Activated CD8-positive, alpha-beta memory T cell treated with anti-CD3 and anti-CD28 coated beads, Interleukin-2, amount 10 ng/mL, durations not matched to agents 7 days and 5 days (primary cell): ENCODE results near the gene IRF2. TPM values are rescaled to one million over a fixed set of nuclear protein-coding genes. Genes with fewer than 3 reads are reported as not detected.

Experiments used
- ATAC-seq: fragments of 150-1000 bp; cut with Tn5 transposase; one replicate; pipeline ENCODE4 v1.10.0; 2021; ENCODE audit warnings: moderate library complexity
- CTCF ChIA-PET: fragments of 350-600 bp; sonication (Branson Sonifier 250); formaldehyde crosslinking; loops from one replicate; lab custom pipeline; 2021; ENCODE audit warnings: antibody characterized with exemption; lab: Charles Lee
- DNase-seq: peaks from one replicate; pipeline ENCODE4 v3.0.0-alpha.2; 2020
- H3K27ac Mint-ChIP-seq: one replicate; pipeline ENCODE4 v1.8.0; 2021; ENCODE audit warnings: mild to moderate bottlenecking, mixed read lengths
- H3K27me3 Mint-ChIP-seq: one replicate; pipeline ENCODE4 v1.8.0; 2021; ENCODE audit warnings: mixed read lengths
- H3K36me3 Mint-ChIP-seq: one replicate; pipeline ENCODE4 v1.8.0; 2021; ENCODE audit warnings: mild to moderate bottlenecking, mixed read lengths
- H3K4me1 Mint-ChIP-seq: one replicate; pipeline ENCODE4 v1.8.0; 2021; ENCODE audit warnings: mixed read lengths
- H3K4me3 Mint-ChIP-seq: one replicate; pipeline ENCODE4 v1.8.0; 2021; ENCODE audit warnings: mild to moderate bottlenecking, moderate library complexity, mixed read lengths
- H3K9me3 Mint-ChIP-seq: one replicate; pipeline ENCODE4 v1.8.0; 2022; ENCODE audit warnings: low read depth, mixed read lengths
- total RNA-seq, 2 experiments: library from RNA; stranded (reverse); gene quantifications; one replicate each; pipeline ENCODE4 v1.2.3, GENCODE V29; 2021

IRF2 gene
- total RNA-seq = 100 to 1,000 TPM in 1 of 2 experiments, 10 to 100 TPM in 1; 81.6 to 112 TPM

GRCh38 chr4:184474263-184475095, at the start of gene IRF2:
Gene IRF2, minus strand, starts transcription at chr4:184474550. Its CDS starts 45,486 bp downstream, at chr4:184429064.
- H3K9me3 Mint-ChIP-seq = no peaks in the 10 kb centered on the region
- peak within 1 kb of the TSS; percentile 98 for H3K4me3 Mint-ChIP-seq
- peaks cover 58% of the 10 kb centered on the region for H3K4me1 Mint-ChIP-seq
- peaks cover 48% of the 10 kb centered on the region for H3K36me3 Mint-ChIP-seq
- ATAC-seq (peak; percentile 80), DNase-seq (peak; percentile 99)
- H3K27me3 Mint-ChIP-seq = no peaks in the 10 kb centered on the region
- CTCF ChIA-PET = interaction anchor here (0.9 to 3.1 kb wide), 8 partner anchors 15 to 210 kb away, joined by 3 to 21 read pairs (median 5); no protein-coding TSS in a partner anchor
- H3K27ac Mint-ChIP-seq = peak within 1 kb of the TSS; percentile 99

- CTCF ChIA-PET = interaction anchor here (0.9 to 3.2 kb wide), 10 partner anchors 9 to 252 kb away, joined by 3 to 20 read pairs (median 4); partner anchors contain the start of gene IRF2
- Mint-ChIP-seq H3K4me3 (no peak overlapping the region), H3K27ac (peak overlapping the region; percentile 95), H3K36me3 (peaks cover 21% of the 10 kb centered on the region), H3K4me1 (peaks cover 46% of the 10 kb centered on the region), H3K9me3 (peaks cover 6% of the 10 kb centered on the region), H3K27me3 (no peaks in the 10 kb centered on the region)
- DNase-seq (no peak), ATAC-seq (no peak)
These were observed 41.3 kb upstream of the IRF2 start for GRCh38 chr4:184515606-184516005.

GRCh38 chr4:184514121-184514988, 40.0 kb upstream of the IRF2 start:
- Mint-ChIP-seq H3K4me3 (peak overlapping the region; percentile 57), H3K36me3 (peaks cover 31% of the 10 kb centered on the region), H3K4me1 (peaks cover 46% of the 10 kb centered on the region), H3K27me3 (no peaks in the 10 kb centered on the region), H3K9me3 (peaks cover 9% of the 10 kb centered on the region), H3K27ac (peak overlapping the region; percentile 95)
- ATAC-seq (peak; percentile 95), DNase-seq (peak; percentile 92)
- CTCF ChIA-PET = interaction anchor here (0.7 to 3.2 kb wide), 16 partner anchors 11 to 559 kb away, joined by 3 to 20 read pairs (median 4); partner anchors contain the start of gene IRF2

DNA sequence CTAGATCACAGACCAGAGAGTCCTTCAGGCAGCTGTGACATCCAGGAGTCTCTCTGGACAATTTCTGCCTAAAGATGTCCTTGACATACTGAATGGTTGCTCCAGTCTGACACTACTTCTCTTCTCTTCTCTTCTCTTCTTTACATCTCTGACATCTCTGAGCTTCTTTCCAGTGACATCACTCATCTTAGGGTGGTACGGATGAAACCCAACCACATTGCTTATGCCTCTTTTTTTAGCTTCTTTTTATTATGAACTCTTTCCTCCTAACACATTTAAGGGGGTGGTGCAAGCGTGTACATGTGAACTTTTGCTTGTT, 39.4 kb upstream of the IRF2 start:
- CTCF ChIA-PET = interaction anchor here (0.7 to 3.2 kb wide), 14 partner anchors 10 to 558 kb away, joined by 3 to 20 read pairs (median 4); no protein-coding TSS in a partner anchor
- Mint-ChIP-seq H3K27ac (peak overlapping the region; percentile 95), H3K36me3 (peaks cover 29% of the 10 kb centered on the region), H3K27me3 (no peaks in the 10 kb centered on the region), H3K4me3 (peak overlapping the region; percentile 57), H3K4me1 (peaks cover 46% of the 10 kb centered on the region), H3K9me3 (peaks cover 9% of the 10 kb centered on the region)
- DNase-seq (peak; percentile 45), ATAC-seq (peak; percentile 34)

DNA sequence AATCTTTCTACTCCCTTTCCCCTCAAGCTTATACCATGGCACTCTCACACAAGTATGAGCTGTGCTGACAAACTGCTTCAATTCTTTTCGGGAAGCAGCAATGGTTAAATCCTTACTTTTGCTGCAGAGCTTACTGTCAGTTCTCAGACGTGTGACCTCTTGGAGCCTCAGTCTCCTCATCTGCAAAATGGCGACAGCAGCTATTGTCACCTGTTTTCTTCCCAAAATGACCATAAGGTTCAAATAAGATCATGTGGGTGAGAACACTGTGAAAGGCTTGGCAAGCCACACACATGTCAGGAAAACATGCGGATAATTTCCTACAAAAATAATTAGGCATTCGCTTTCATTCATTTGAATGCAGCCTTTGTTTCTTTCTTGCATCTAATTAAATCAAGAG, 36.8 kb upstream of the IRF2 start:
- H3K27me3 Mint-ChIP-seq = no peaks in the 10 kb centered on the region
- ATAC-seq (no peak), DNase-seq (no peak)
- no peak overlapping the region for H3K27ac Mint-ChIP-seq
- no peak overlapping the region for H3K4me3 Mint-ChIP-seq
- CTCF ChIA-PET = no interaction called here
- peaks cover 4% of the 10 kb centered on the region for H3K9me3 Mint-ChIP-seq
- H3K4me1 Mint-ChIP-seq = peaks cover 50% of the 10 kb centered on the region
- peaks cover 21% of the 10 kb centered on the region for H3K36me3 Mint-ChIP-seq

- Mint-ChIP-seq H3K9me3 (peaks cover 4% of the 10 kb centered on the region), H3K4me1 (peaks cover 46% of the 10 kb centered on the region), H3K36me3 (peaks cover 19% of the 10 kb centered on the region), H3K4me3 (no peak overlapping the region), H3K27me3 (no peaks in the 10 kb centered on the region), H3K27ac (no peak overlapping the region)
- CTCF ChIA-PET = interaction anchor here (0.6 to 1.0 kb wide), 2 partner anchors 34 to 228 kb away, joined by 3 read pairs; no protein-coding TSS in a partner anchor
- DNase-seq (no peak), ATAC-seq (no peak)
These were observed 36.1 kb upstream of the IRF2 start for GRCh38 chr4:184510401-184510800.

DNA sequence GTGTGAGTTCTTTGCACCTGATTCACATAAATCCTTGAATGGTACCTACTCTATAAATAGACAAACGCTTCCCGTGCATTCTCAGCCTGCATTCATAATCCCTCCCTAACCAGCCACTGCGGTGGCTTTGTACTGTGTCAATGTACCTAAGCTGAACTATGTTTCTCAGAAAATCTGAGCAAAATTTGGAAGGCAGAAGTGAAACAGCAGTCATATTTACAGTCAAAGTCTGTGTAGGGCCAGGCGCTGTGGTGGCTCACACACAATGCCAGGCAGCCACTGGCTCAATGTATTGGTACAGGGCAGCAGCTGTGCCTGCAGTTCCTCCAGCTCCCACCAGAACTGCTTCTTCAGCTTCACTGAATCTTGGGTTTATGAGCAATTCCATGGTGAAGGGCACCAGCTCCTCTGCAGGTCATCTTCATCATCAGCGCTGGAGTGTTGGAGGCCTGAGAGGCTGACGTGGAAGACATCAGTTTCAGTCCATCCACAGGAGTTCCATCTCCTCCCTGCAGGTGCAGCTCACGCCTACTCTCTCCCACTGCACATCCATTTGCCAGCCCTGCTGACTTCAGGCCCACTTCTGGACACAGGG, 32.3 kb upstream of the IRF2 start:
- H3K4me1 Mint-ChIP-seq = peaks cover 25% of the 10 kb centered on the region
- CTCF ChIA-PET = interaction anchor here (0.7 to 2.1 kb wide), 6 partner anchors 10 to 243 kb away, joined by 3 to 10 read pairs (median 4); no protein-coding TSS in a partner anchor
- H3K27ac Mint-ChIP-seq = peak overlapping the region; percentile 77
- ATAC-seq (peak; percentile 92), DNase-seq (peak; percentile 76)
- H3K36me3 Mint-ChIP-seq = peaks cover 19% of the 10 kb centered on the region
- H3K27me3 Mint-ChIP-seq = no peaks in the 10 kb centered on the region
- H3K9me3 Mint-ChIP-seq = peaks cover 4% of the 10 kb centered on the region
- H3K4me3 Mint-ChIP-seq = no peak overlapping the region

DNA sequence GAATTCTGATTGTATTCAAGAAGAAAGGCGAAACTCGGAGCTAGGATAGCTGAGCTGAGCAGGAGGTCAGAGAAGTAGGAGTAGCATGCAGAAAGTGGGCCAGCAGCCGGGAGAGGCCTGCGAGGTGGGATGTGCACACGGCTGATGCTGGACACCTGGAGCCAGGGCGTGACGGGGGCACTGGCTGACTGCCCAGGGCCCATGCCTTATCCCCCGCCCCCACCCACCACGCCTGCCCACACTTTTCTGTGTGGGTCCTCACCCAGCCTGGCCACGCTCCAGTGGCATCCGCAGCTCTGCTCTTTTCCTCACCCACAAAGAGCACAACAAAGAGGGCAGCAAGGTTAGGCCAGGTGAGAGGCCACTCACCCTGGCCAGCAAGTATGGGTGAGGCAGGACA, 30.0 kb upstream of the IRF2 start:
- peak overlapping the region; percentile 79 for H3K27ac Mint-ChIP-seq
- H3K36me3 Mint-ChIP-seq = peaks cover 5% of the 10 kb centered on the region
- DNase-seq (no peak), ATAC-seq (no peak)
- peaks cover 25% of the 10 kb centered on the region for H3K4me1 Mint-ChIP-seq
- no peaks in the 10 kb centered on the region for H3K9me3 Mint-ChIP-seq
- CTCF ChIA-PET = interaction anchor here (1.9 kb wide), 1 partner anchor 9 kb away, joined by 6 read pairs; no protein-coding TSS in a partner anchor
- no peak overlapping the region for H3K4me3 Mint-ChIP-seq
- no peaks in the 10 kb centered on the region for H3K27me3 Mint-ChIP-seq

GRCh38 chr4:184503869-184504300, 29.5 kb upstream of the IRF2 start:
- H3K9me3 Mint-ChIP-seq = no peaks in the 10 kb centered on the region
- no peak overlapping the region for H3K4me3 Mint-ChIP-seq
- DNase-seq (no peak), ATAC-seq (peak; percentile 50)
- CTCF ChIA-PET = interaction anchor here (0.7 to 1.9 kb wide), 3 partner anchors 10 to 128 kb away, joined by 3 to 6 read pairs (median 5); no protein-coding TSS in a partner anchor
- H3K27ac Mint-ChIP-seq = peak overlapping the region; percentile 79
- peaks cover 6% of the 10 kb centered on the region for H3K36me3 Mint-ChIP-seq
- no peaks in the 10 kb centered on the region for H3K27me3 Mint-ChIP-seq
- H3K4me1 Mint-ChIP-seq = peaks cover 25% of the 10 kb centered on the region

DNA sequence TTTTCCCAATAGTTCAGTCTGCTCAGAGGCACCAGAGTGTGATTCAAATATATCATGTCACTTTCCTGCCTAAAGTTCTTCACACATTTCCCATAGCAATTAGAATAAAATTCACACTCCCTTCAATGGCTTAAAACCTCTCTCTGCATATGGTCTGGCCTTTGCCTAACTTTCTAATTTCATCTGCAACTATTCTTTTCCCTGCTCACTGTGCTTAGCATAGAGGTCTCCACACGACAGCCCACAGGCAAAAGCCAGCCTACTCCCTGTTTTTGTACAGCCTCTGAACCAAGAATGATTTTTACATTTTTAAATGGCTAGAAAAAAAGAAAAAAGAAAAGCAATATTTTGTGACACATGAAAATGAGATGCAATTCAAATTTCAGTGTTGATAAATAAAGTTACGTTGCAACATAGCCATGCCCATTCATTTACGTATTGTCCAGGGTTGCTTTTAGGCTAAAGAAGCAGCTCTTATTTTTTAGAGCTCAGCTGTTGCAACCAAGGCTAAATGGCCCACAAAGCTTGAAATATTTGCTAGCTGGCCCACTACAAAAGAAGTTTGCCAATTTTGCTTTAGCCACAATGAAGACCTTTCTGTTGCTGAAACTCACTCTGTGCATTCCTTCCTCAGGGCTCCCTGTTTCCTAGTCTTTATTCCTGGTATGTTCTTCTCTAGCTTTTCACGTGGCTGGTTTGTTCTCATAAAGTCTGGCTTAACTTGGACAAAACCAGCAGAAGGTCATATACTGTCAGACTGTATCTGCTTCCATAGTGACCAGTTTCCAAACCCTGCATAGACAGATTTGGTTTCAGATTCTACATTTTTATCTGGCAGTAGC, 26.6 kb upstream of the IRF2 start:
- CTCF ChIA-PET = interaction anchor here (1.5 kb wide), 1 partner anchor 13 kb away, joined by 4 read pairs; no protein-coding TSS in a partner anchor
- Mint-ChIP-seq H3K4me1 (peaks cover 12% of the 10 kb centered on the region), H3K4me3 (no peak overlapping the region), H3K27me3 (no peaks in the 10 kb centered on the region), H3K9me3 (no peaks in the 10 kb centered on the region), H3K36me3 (peaks cover 2% of the 10 kb centered on the region), H3K27ac (no peak overlapping the region)
- DNase-seq (no peak), ATAC-seq (no peak)

GRCh38 chr4:184499996-184500395, 25.6 kb upstream of the IRF2 start:
- Mint-ChIP-seq H3K27me3 (no peaks in the 10 kb centered on the region), H3K27ac (no peak overlapping the region), H3K4me3 (no peak overlapping the region), H3K36me3 (peaks cover 2% of the 10 kb centered on the region), H3K9me3 (no peaks in the 10 kb centered on the region), H3K4me1 (peaks cover 12% of the 10 kb centered on the region)
- no peak for ATAC-seq
- CTCF ChIA-PET = no interaction called here
- no peak for DNase-seq

DNA sequence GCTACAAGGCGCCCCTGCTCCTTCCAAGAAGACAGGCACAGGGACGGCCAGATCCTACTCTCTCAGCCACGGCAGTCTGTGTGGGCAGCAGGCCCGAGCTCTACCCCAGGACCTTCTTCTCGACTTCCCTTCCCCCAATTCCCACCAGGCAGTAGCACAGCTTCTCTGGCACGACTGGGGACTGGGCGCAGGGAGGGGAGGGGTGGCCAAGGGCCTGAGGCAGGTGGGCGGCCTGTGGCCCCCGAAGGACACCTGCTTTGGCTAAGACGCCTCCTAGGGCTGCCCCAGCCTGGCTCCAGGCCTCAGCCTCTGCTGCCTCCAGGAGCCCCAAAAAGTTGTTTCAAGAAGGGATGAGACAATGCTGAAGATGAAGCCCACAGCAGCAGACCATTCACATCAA, 24.2 kb upstream of the IRF2 start:
- DNase-seq (peak; percentile 18), ATAC-seq (no peak)
- Mint-ChIP-seq H3K36me3 (peaks cover 6% of the 10 kb centered on the region), H3K27me3 (no peaks in the 10 kb centered on the region), H3K4me1 (peaks cover under 1% of the 10 kb centered on the region), H3K9me3 (no peaks in the 10 kb centered on the region), H3K4me3 (no peak overlapping the region), H3K27ac (no peak overlapping the region)
- CTCF ChIA-PET = no interaction called here
